Mononuclear cell (primary cell): ENCODE data around the gene LPP. TPM values are rescaled to one million over a fixed set of nuclear protein-coding genes. Genes with fewer than 3 reads are reported as not detected.

Source experiments
- H3K27me3 ChIP-seq: 2 replicates; pipeline ENCODE4 v1.6.0; 2011; ENCODE audit warnings: low read length, control low read depth; ENCODE audit not compliant: insufficient read depth
- H3K4me1 ChIP-seq: 2 replicates; pipeline ENCODE4 v1.5.1; 2011; ENCODE audit warnings: mild to moderate bottlenecking, low read length, control low read depth; ENCODE audit not compliant: insufficient read depth
- H3K4me3 ChIP-seq: 2 replicates; pipeline ENCODE4 v1.5.1; 2011; ENCODE audit warnings: mild to moderate bottlenecking, low read length, moderate library complexity
- H3K9me3 ChIP-seq: 2 replicates; pipeline ENCODE4 v1.5.1; 2011; ENCODE audit warnings: low read depth, mild to moderate bottlenecking, control low read depth, low read length
- total RNA-seq: library from RNA; depleted of rRNA; stranded (reverse); fragments of >200 nt; gene quantifications from one replicate; pipeline ENCODE4 v1.2.3, GENCODE V29; 2012

LPP gene
- total RNA-seq, 1 donor: 32.5 TPM

DNA sequence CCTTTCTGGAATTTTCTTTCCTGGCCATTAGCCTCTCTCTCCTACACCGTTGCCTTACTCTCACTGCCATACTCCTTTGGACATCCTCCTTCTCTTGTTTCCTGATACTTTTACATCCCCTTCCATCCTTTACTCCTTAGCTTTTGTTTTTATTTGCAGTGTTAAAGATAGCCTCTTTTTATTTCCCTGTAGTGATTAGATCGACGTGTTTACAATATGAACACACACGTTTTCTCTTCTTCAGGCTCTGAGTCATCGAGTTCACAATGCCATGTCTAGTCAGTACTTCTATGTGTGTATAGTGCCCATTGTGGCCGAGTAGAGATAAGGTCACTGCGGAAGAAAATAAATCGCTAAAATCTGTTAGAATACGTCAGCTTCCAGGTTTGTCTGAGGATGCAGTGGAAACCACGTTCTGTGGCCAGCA lies 208.5 kb downstream of the LPP start:
- no peak overlapping the region for H3K4me3 ChIP-seq
- no peaks in the 10 kb centered on the region for H3K9me3 ChIP-seq
- peaks cover 22% of the 10 kb centered on the region for H3K4me1 ChIP-seq
- no peaks in the 10 kb centered on the region for H3K27me3 ChIP-seq

DNA sequence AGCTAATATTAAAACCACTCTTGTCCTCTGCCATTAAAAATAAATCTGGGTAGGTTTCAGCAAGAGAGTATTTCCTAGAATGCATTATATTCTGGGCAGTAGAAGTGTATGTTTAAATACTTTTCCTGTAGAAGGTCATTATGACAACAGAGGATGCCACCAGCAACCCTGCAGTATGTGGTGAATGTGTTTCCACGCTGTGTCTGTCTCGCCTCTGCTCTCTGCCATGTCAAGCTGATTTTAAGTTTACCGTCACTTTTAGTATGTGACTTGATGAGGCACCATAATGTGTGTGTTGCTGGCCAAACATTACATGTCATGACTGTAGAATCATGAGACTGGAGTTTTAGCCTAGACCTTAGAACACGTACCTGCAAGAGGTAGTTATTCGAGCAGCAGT lies 211.2 kb downstream of the LPP start:
- H3K4me1 ChIP-seq: peaks cover 3% of the 10 kb centered on the region
- no peaks in the 10 kb centered on the region for H3K27me3 ChIP-seq
- H3K4me3 ChIP-seq: no peak overlapping the region
- H3K9me3 ChIP-seq: no peaks in the 10 kb centered on the region

GRCh38 chr3:188365988-188366698 lies 212.2 kb downstream of the LPP start:
- no peaks in the 10 kb centered on the region for H3K4me1 ChIP-seq
- no peaks in the 10 kb centered on the region for H3K9me3 ChIP-seq
- no peaks in the 10 kb centered on the region for H3K27me3 ChIP-seq
- no peak overlapping the region for H3K4me3 ChIP-seq

DNA sequence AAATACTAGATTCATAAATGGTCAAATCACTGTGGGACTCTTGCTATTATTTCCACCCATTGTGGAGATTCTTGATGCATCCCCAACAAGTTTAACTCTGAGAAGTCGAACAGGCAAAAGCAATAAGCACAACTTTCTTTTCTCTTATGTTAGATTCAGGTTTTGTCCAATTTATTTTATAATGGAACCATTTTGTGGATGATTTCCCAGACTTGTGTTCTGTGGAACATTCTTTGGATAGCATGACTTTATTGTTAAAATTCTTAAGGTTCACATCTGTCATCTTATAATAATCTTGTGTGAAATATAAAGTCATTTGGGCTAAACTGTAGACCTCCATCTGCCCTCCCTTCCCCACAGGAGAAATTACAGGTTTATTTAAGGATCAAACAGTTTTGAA lies 213.7 kb downstream of the LPP start:
- H3K9me3 ChIP-seq: no peaks in the 10 kb centered on the region

GRCh38 chr3:188369526-188369925 lies 215.6 kb downstream of the LPP start:
- H3K27me3 ChIP-seq: no peaks in the 10 kb centered on the region
- no peak overlapping the region for H3K4me3 ChIP-seq
- H3K9me3 ChIP-seq: no peaks in the 10 kb centered on the region
- H3K4me1 ChIP-seq: no peaks in the 10 kb centered on the region

More for the DNA sequence above, 213.7 kb downstream of the LPP start:
- Histone ChIP-seq H3K27me3 (no peaks in the 10 kb centered on the region), H3K4me3 (no peak overlapping the region), H3K4me1 (no peaks in the 10 kb centered on the region)

GRCh38 chr3:188370081-188370830 lies 216.3 kb downstream of the LPP start:
- Histone ChIP-seq H3K27me3 (no peaks in the 10 kb centered on the region), H3K4me1 (no peaks in the 10 kb centered on the region), H3K4me3 (no peak overlapping the region), H3K9me3 (no peaks in the 10 kb centered on the region)

DNA sequence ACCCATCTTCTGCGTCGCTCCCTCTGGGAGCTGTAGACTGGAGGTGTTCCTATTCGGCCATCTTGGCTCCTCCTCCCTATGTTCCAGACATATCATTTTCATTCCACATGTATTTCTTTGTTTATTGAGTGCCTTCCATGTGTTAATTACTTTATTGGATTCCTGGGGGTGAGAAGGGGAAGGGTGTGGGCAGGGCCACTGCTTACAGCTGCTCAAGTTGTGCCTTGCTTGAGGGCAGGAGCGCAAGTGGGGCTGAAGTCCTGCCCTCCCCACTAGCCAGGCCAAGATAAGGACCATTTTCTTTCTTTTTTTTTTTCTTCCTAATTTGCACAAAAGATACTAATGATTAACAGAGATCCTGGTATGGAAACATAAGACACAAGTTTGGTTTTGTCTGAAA lies 224.8 kb downstream of the LPP start:
- Histone ChIP-seq H3K4me1 (no peaks in the 10 kb centered on the region), H3K27me3 (no peaks in the 10 kb centered on the region)

DNA sequence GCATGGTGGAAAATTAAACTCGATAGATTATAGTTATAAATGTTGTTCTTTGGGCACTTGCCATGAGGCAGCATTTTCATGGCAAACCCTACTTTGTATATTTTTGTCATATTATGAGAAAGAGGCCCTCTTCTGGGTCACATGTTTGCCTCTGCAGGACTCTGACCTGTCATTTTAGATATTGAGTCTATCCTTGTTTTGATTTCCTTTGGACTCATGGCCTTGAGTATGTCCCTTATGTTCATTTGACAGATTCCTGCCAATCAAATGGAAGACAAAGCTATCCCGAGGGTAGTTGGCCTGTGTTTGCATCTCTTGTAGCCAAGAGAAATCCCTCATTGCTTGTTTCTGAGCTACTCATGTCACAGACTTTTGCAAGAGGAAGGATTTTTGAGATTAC lies 226.3 kb downstream of the LPP start:
- Histone ChIP-seq H3K27me3 (no peaks in the 10 kb centered on the region), H3K4me3 (no peak overlapping the region), H3K9me3 (no peaks in the 10 kb centered on the region), H3K4me1 (peaks cover 7% of the 10 kb centered on the region)

More for the DNA sequence above, 224.8 kb downstream of the LPP start:
- Histone ChIP-seq H3K9me3 (no peaks in the 10 kb centered on the region), H3K4me3 (no peak overlapping the region)

- no peak overlapping the region for H3K4me3 ChIP-seq
- no peaks in the 10 kb centered on the region for H3K9me3 ChIP-seq
- peaks cover 11% of the 10 kb centered on the region for H3K4me1 ChIP-seq
- no peaks in the 10 kb centered on the region for H3K27me3 ChIP-seq
Measured at GRCh38 chr3:188380722-188381121, 226.8 kb downstream of the LPP start.

DNA sequence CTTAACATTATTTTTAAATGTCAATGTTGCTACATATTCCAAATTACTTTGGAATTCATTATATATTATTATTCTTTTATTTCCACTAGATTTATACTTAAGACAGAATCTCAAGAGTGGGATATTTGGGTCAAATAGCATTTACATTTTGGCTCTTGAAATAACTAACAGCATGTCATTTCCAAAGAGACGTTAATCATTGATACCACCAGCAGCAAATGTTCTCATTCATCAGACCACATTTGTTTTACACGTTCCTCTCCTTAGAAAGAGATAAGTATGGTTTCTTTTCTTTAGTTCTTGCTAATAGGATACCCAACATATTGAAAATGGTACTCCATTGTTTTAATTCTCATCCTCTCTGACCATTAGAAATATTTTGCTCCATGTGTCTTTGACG lies 229.8 kb downstream of the LPP start:
- Histone ChIP-seq H3K27me3 (no peaks in the 10 kb centered on the region), H3K4me1 (peaks cover 20% of the 10 kb centered on the region), H3K4me3 (no peak overlapping the region), H3K9me3 (no peaks in the 10 kb centered on the region)

- H3K9me3 ChIP-seq: no peaks in the 10 kb centered on the region
- no peaks in the 10 kb centered on the region for H3K27me3 ChIP-seq
- no peak overlapping the region for H3K4me3 ChIP-seq
- H3K4me1 ChIP-seq: peaks cover 33% of the 10 kb centered on the region
Measured at GRCh38 chr3:188385295-188385694, 231.3 kb downstream of the LPP start.

GRCh38 chr3:188389711-188390342 lies 235.9 kb downstream of the LPP start:
- Histone ChIP-seq H3K9me3 (no peaks in the 10 kb centered on the region), H3K27me3 (no peaks in the 10 kb centered on the region), H3K4me1 (peaks cover 44% of the 10 kb centered on the region), H3K4me3 (no peak overlapping the region)

GRCh38 chr3:188390343-188390718 lies 236.4 kb downstream of the LPP start:
- Histone ChIP-seq H3K4me3 (no peak overlapping the region), H3K9me3 (no peaks in the 10 kb centered on the region), H3K27me3 (no peaks in the 10 kb centered on the region), H3K4me1 (peaks cover 39% of the 10 kb centered on the region)

- Histone ChIP-seq H3K9me3 (no peaks in the 10 kb centered on the region), H3K27me3 (no peaks in the 10 kb centered on the region), H3K4me1 (peaks cover 35% of the 10 kb centered on the region), H3K4me3 (no peak overlapping the region)
Measured at GRCh38 chr3:188390775-188391443, 237.0 kb downstream of the LPP start.

DNA sequence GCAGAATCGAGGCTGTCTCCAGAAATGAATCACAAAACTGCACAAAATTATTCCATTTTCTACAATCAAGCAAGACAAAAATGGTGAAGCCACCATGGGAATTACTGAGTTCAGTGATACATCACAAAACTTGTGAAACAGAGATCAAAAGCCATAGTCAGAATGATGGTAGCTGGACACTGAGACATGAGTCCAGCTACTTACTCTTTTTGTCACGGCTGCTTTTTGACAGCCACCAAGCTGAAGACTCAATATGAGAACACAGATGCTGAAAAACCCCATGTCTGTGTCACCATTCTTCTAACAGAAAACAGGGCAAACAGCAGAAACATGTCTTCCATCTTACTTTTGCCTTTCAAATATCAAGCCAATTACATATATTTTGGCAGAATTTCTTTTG lies 237.6 kb downstream of the LPP start:
- no peaks in the 10 kb centered on the region for H3K9me3 ChIP-seq
- no peak overlapping the region for H3K4me3 ChIP-seq
- peaks cover 28% of the 10 kb centered on the region for H3K4me1 ChIP-seq
- no peaks in the 10 kb centered on the region for H3K27me3 ChIP-seq
